A673 (cell line): ENCODE results near the gene MICU1. TPM values are rescaled to one million over a fixed set of nuclear protein-coding genes. Genes with fewer than 3 reads are reported as not detected.

ENCODE experiments used
- BruUV-seq: library from RNA; stranded (reverse); fragments of 400-500 nt; replicated peaks from 2 replicates; lab custom pipeline; 2021; lab: Mats Ljungman, UMichigan
- CTCF ChIA-PET: fragments of 300-600 bp; sonication (Branson Sonifier 250); formaldehyde crosslinking; loops from one replicate; lab custom pipeline; 2022; ENCODE audit warnings: antibody characterized with exemption; lab: Charles Lee
- POLR2A ChIA-PET: fragments of 300-600 bp; sonication (Branson Sonifier 250); formaldehyde crosslinking; loops from one replicate; lab custom pipeline; 2022; ENCODE audit warnings: antibody characterized with exemption; ENCODE audit not compliant: low non-redundant PET; lab: Charles Lee
- DNase-seq: peaks from one replicate; pipeline ENCODE4 v3.0.0-alpha.2; 2015; ENCODE audit warnings: low spot score
- H3K27ac ChIP-seq: fragments of 200-600 bp; sonication (generic); 2 replicates; pipeline ENCODE4 v1.5.1; 2016; ENCODE audit warnings: mixed run types, low read depth, mild to moderate bottlenecking, mixed read lengths, antibody characterized with exemption, low read length; ENCODE audit not compliant: poor library complexity, severe bottlenecking
- H3K27me3 ChIP-seq: fragments of 200-600 bp; sonication (generic); replicated peaks from 2 replicates; pipeline ENCODE4 v1.6.1; 2017; ENCODE audit warnings: mixed run types, low read depth, mild to moderate bottlenecking, mixed read lengths, antibody characterized with exemption, low read length; ENCODE audit not compliant: insufficient read depth, poor library complexity
- H3K36me3 ChIP-seq: fragments of 200-600 bp; sonication (generic); 2 replicates; pipeline ENCODE4 v1.6.1; 2016; ENCODE audit warnings: mixed run types, mild to moderate bottlenecking, mixed read lengths, antibody characterized with exemption, low read length; ENCODE audit not compliant: insufficient read depth, poor library complexity, severe bottlenecking
- H3K4me1 ChIP-seq: fragments of 200-600 bp; sonication (generic); 2 replicates; pipeline ENCODE4 v1.6.1; 2017; ENCODE audit warnings: mixed run types, mild to moderate bottlenecking, mixed read lengths, antibody characterized with exemption, low read length; ENCODE audit not compliant: insufficient read depth, poor library complexity, severe bottlenecking
- H3K4me3 ChIP-seq: fragments of 200-600 bp; sonication (generic); 2 replicates; pipeline ENCODE4 v1.5.1; 2016; ENCODE audit warnings: low read depth, mixed run types, mild to moderate bottlenecking, mixed read lengths, low read length; ENCODE audit not compliant: poor library complexity, severe bottlenecking
- H3K9me3 ChIP-seq: fragments of 200-600 bp; sonication (generic); 2 replicates; pipeline ENCODE4 v1.6.1; 2016; ENCODE audit warnings: mixed run types, low read depth, mild to moderate bottlenecking, mixed read lengths, antibody characterized with exemption, low read length; ENCODE audit not compliant: poor library complexity, severe bottlenecking
- CTCF ChIP-seq: fragments of 300-800, 200-600 bp; sonication (generic); conservative IDR thresholded peaks from 2 replicates; pipeline ENCODE4 v1.5.1; 2017; ENCODE audit warnings: low read depth, mild to moderate bottlenecking, antibody characterized with exemption, low read length, moderate library complexity, mixed read lengths
- EZH2 ChIP-seq: fragments of 200-600 bp; sonication (generic); IDR thresholded peaks from 2 replicates; pipeline ENCODE4 v1.6.1; 2017; ENCODE audit warnings: borderline replicate concordance, low read depth, mild to moderate bottlenecking, mixed read lengths, antibody characterized with exemption, low read length; ENCODE audit not compliant: poor library complexity, severe bottlenecking
- intact Hi-C: fragments of 100-400 bp; cut with micrococcal nuclease; formaldehyde crosslinking; loops from one replicate; pipeline ENCODE4 v1.10.0; 2022; ENCODE audit not compliant: unreplicated experiment
- total RNA-seq: library from RNA; stranded (reverse); gene quantifications from 2 replicates; pipeline ENCODE4 v1.2.3, GENCODE V29; 2021

MICU1 gene
- total RNA-seq, 1 experiment from 2014 or later: 37.7 TPM

- POLR2A ChIA-PET: no interaction called here
- CTCF ChIA-PET: interaction anchor here (0.6 kb wide), 1 partner anchor 342 kb away, joined by 8 read pairs; no protein-coding TSS in a partner anchor
- DNase-seq: no peak
Observed at GRCh38 chr10:72658696-72659400, 33.0 kb upstream of the MICU1 start.

GRCh38 chr10:72654720-72655119 lies 28.8 kb upstream of the MICU1 start:
- ChIA-PET CTCF (no interaction called here), POLR2A (no interaction called here)
- intact Hi-C loops: no loop called here
- H3K36me3 ChIP-seq: no peaks in the 10 kb centered on the region
- TF ChIP-seq CTCF: no peak
- TF ChIP-seq EZH2: no peak
- H3K27ac ChIP-seq: no peak overlapping the region
- no peak for DNase-seq
- no peaks in the 10 kb centered on the region for H3K27me3 ChIP-seq
- H3K4me1 ChIP-seq: no peaks in the 10 kb centered on the region
- no peak overlapping the region for H3K4me3 ChIP-seq
- no TSS peak for BruUV-seq
- no peaks in the 10 kb centered on the region for H3K9me3 ChIP-seq

More at GRCh38 chr10:72658696-72659400, 33.0 kb upstream of the MICU1 start:
- TF ChIP-seq CTCF (no peak), EZH2 (no peak)
- Histone ChIP-seq H3K4me3 (no peak overlapping the region), H3K4me1 (no peaks in the 10 kb centered on the region), H3K36me3 (no peaks in the 10 kb centered on the region), H3K9me3 (no peaks in the 10 kb centered on the region), H3K27me3 (no peaks in the 10 kb centered on the region), H3K27ac (no peak overlapping the region)
- BruUV-seq: no TSS peak
- intact Hi-C loops: no loop called here

GRCh38 chr10:72653383-72654096 lies 27.7 kb upstream of the MICU1 start:
- TF ChIP-seq EZH2 (no peak), CTCF (no peak)
- Histone ChIP-seq H3K4me1 (no peaks in the 10 kb centered on the region), H3K27me3 (no peaks in the 10 kb centered on the region), H3K9me3 (no peaks in the 10 kb centered on the region), H3K36me3 (no peaks in the 10 kb centered on the region), H3K27ac (no peak overlapping the region), H3K4me3 (no peak overlapping the region)
- ChIA-PET POLR2A (no interaction called here), CTCF (no interaction called here)
- intact Hi-C loops: no loop called here
- DNase-seq: no peak
- no TSS peak for BruUV-seq
